Measurements from ENCODE around the gene CYP51A1. TPM values are rescaled to one million over a fixed set of nuclear protein-coding genes. Genes with fewer than 3 reads are reported as not detected.

The CYP51A1 gene
- total RNA-seq, 1 experiment from 2014 or later: 80.0 TPM

DNA sequence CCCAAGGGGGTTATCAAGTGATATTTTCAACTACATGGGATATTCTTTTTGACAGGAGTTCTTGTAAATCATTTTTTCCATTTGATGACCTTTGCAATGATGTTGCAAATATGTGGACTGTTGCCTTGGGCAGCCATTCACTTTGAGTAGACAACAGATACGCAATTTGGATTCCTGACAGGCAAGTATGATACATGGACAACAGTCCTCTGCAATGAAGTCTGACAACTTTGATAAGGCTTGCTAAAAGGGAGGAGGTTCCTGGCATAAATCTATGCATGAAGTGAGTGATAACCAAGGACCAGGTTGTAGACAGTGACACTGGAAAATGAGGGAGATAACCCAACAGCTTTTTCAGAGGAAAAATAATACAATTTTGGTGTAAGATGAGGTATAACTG is 27.0 kb upstream of the CYP51A1 start:
- no peak for DNase-seq
- no peak overlapping the region for H2AK5ac ChIP-seq (ENCODE audit: insufficient read length, low read length)
- no peak overlapping the region for H2BK5ac ChIP-seq (ENCODE audit: insufficient read length, low read length)
- no peak overlapping the region for H3K4ac ChIP-seq (ENCODE audit: low read depth, low read length)
- H3K79me2 ChIP-seq (ENCODE audit: insufficient read depth, low read length): no peaks in the 10 kb centered on the region
- H3K4me1 ChIP-seq (ENCODE audit: insufficient read depth, low read length): no peaks in the 10 kb centered on the region
- no peaks in the 10 kb centered on the region for H3K79me1 ChIP-seq (ENCODE audit: insufficient read depth, low read depth, low read length, poor library complexity, severe bottlenecking)
- no peaks in the 10 kb centered on the region for H3K9me3 ChIP-seq (ENCODE audit: control insufficient read depth, low read depth, low read length)
- Mint-ChIP-seq H3K4me1 (peaks cover 0 to 4% of the 10 kb centered on the region in 2 experiments; a peak in 1 of 4 replicates), H3K36me3 (ENCODE audit: insufficient read depth in 1 of 3, low read depth in 3 of 3) (no peaks in the 10 kb centered on the region), H3K9me3 (no peaks in the 10 kb centered on the region), H3K27me3 (ENCODE audit: low read depth) (no peaks in the 10 kb centered on the region), H3K27ac (no peak overlapping the region), H3K4me3 (no peak overlapping the region)
- H3K14ac ChIP-seq (ENCODE audit: insufficient read depth, low read length): no peak overlapping the region
- no peaks in the 10 kb centered on the region for H3K27me3 ChIP-seq (ENCODE audit: insufficient read depth, low read length)
- TF ChIP-seq, protein P1, sequence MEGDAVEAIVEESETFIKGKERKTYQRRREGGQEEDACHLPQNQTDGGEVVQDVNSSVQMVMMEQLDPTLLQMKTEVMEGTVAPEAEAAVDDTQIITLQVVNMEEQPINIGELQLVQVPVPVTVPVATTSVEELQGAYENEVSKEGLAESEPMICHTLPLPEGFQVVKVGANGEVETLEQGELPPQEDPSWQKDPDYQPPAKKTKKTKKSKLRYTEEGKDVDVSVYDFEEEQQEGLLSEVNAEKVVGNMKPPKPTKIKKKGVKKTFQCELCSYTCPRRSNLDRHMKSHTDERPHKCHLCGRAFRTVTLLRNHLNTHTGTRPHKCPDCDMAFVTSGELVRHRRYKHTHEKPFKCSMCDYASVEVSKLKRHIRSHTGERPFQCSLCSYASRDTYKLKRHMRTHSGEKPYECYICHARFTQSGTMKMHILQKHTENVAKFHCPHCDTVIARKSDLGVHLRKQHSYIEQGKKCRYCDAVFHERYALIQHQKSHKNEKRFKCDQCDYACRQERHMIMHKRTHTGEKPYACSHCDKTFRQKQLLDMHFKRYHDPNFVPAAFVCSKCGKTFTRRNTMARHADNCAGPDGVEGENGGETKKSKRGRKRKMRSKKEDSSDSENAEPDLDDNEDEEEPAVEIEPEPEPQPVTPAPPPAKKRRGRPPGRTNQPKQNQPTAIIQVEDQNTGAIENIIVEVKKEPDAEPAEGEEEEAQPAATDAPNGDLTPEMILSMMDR (conservative IDR thresholded peaks at IDR 0.05): no peak
- no peak overlapping the region for H2BK15ac ChIP-seq (ENCODE audit: low read depth, low read length)
- no peaks in the 10 kb centered on the region for H3K23me2 ChIP-seq (ENCODE audit: insufficient read length, low read depth, low read length, poor library complexity, severe bottlenecking)
- no peak overlapping the region for H3K4me2 ChIP-seq (ENCODE audit: insufficient read depth, insufficient read length, low read length)
- no peak overlapping the region for H3K9ac ChIP-seq (ENCODE audit: extremely low read depth, insufficient read length, low read length)
- H3K56ac ChIP-seq (ENCODE audit: insufficient read length, low read depth, low read length): no peak overlapping the region
- no peak overlapping the region for H2AFZ ChIP-seq (ENCODE audit: low read length)
- H2BK20ac ChIP-seq (ENCODE audit: low read depth, low read length, poor library complexity, severe bottlenecking): no peak overlapping the region
- no peak overlapping the region for H3K18ac ChIP-seq (ENCODE audit: insufficient read length, low read depth, low read length)
- no CpG with 5 or more reads among the region's 1 CpG for WGBS (ENCODE audit: extremely low coverage, insufficient read length, low lambda C conversion rate)
- no peak overlapping the region for H4K5ac ChIP-seq (ENCODE audit: insufficient read length, low read depth, low read length)
- H4K8ac ChIP-seq (replicated peaks; ENCODE audit: insufficient read length, low read depth, low read length): no peak overlapping the region
- H4K91ac ChIP-seq (ENCODE audit: insufficient read length, low read depth, low read length): no peak overlapping the region
- H3T11ph ChIP-seq (ENCODE audit: low read length): no peak overlapping the region
- H2BK12ac ChIP-seq (ENCODE audit: insufficient read length, low read depth, low read length): no peak overlapping the region
- no peaks in the 10 kb centered on the region for H4K20me1 ChIP-seq (ENCODE audit: control insufficient read depth, insufficient read depth, insufficient read length)
- no peak overlapping the region for H3K27ac ChIP-seq (ENCODE audit: insufficient read length, low read depth, low read length)
- H2BK120ac ChIP-seq (ENCODE audit: low read depth, low read length, poor library complexity, severe bottlenecking): no peak overlapping the region
- no peak overlapping the region for H3K23ac ChIP-seq (ENCODE audit: insufficient read length, low read depth, low read length)

All from H9 (cell line).